Loucy (cell line): Measurements from ENCODE around the gene VDAC2.

Experiments
- EZH2phosphoT487 ChIP-seq: fragments of 200-600 bp; IDR thresholded peaks from 2 replicates; pipeline ENCODE4 v1.6.1; 2018; ENCODE audit warnings: antibody characterized with exemption, mild to moderate bottlenecking, moderate library complexity, borderline replicate concordance
- TF ChIP-seq, protein P1 (sequence below): fragments of 200-600 bp; sonication (generic); conservative IDR thresholded peaks from 2 replicates; pipeline ENCODE4 v1.5.1; 2014; ENCODE audit warnings: mild to moderate bottlenecking, antibody characterized with exemption, low read length

DNA sequence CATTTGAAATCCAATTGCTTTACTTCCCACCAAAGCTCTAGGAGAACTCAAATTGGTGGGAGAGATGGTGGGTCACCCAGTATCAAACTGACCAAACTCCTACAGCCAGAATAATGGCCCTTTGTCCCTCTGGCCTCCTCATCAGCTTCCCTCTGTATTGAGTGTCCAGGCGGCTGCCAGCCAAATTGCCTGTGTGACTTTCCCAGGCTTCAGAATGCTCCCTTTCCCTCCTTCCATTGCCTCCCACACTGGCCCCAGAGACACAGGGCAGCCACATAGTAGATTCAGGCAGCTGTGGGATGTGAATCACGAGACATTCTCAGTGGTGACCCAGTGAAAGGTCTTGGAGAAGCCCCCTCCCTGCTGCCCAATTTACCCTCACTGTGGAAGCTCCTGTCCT, 12.7 kb upstream of the VDAC2 start:
- TF ChIP-seq, protein P1, sequence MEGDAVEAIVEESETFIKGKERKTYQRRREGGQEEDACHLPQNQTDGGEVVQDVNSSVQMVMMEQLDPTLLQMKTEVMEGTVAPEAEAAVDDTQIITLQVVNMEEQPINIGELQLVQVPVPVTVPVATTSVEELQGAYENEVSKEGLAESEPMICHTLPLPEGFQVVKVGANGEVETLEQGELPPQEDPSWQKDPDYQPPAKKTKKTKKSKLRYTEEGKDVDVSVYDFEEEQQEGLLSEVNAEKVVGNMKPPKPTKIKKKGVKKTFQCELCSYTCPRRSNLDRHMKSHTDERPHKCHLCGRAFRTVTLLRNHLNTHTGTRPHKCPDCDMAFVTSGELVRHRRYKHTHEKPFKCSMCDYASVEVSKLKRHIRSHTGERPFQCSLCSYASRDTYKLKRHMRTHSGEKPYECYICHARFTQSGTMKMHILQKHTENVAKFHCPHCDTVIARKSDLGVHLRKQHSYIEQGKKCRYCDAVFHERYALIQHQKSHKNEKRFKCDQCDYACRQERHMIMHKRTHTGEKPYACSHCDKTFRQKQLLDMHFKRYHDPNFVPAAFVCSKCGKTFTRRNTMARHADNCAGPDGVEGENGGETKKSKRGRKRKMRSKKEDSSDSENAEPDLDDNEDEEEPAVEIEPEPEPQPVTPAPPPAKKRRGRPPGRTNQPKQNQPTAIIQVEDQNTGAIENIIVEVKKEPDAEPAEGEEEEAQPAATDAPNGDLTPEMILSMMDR: no peak
- TF ChIP-seq EZH2phosphoT487: no peak
